H1 (cell line): ENCODE data around the gene MBD1. TPM values are rescaled to one million over a fixed set of nuclear protein-coding genes. Genes with fewer than 3 reads are reported as not detected.

Source experiments
- BACH1 ChIP-seq: IDR thresholded peaks from 2 replicates; pipeline ENCODE4 v1.6.1; 2012; ENCODE audit warnings: low read length, improper control_type of control experiment
- CHD7 ChIP-seq: fragments of 300-600 bp; sonication (generic); IDR thresholded peaks from 2 replicates; pipeline ENCODE4 v1.7.1; 2012; ENCODE audit warnings: low read length, moderate library complexity, mild to moderate bottlenecking, inconsistent platforms; ENCODE audit not compliant: insufficient replicate concordance
- CTBP2 ChIP-seq: IDR thresholded peaks from 2 replicates; pipeline ENCODE4 v1.7.0; 2011; ENCODE audit warnings: borderline replicate concordance, mild to moderate bottlenecking, moderate library complexity, mixed read lengths, low read length; ENCODE audit not compliant: insufficient read depth, insufficient read length
- KDM1A ChIP-seq: fragments of 200-600, 300-600 bp; sonication (generic); IDR thresholded peaks from 2 replicates; pipeline ENCODE4 v1.7.1; 2016; ENCODE audit warnings: mild to moderate bottlenecking, low read length, borderline replicate concordance
- NANOG ChIP-seq: IDR thresholded peaks from 2 replicates; pipeline ENCODE4 v1.6.1; 2011; ENCODE audit warnings: low read length, low read depth, mild to moderate bottlenecking, inconsistent platforms; ENCODE audit not compliant: insufficient read depth, poor library complexity, severe bottlenecking
- RFX5 ChIP-seq: IDR thresholded peaks from 2 replicates; pipeline ENCODE4 v1.6.1; 2011; ENCODE audit warnings: low read depth, low read length, improper control_type of control experiment, borderline replicate concordance
- SAP30 ChIP-seq: fragments of 300-600 bp; sonication (generic); IDR thresholded peaks from 2 replicates; pipeline ENCODE4 v1.7.1; 2012; ENCODE audit warnings: low read length, moderate library complexity, mild to moderate bottlenecking, inconsistent platforms; ENCODE audit not compliant: insufficient read depth, insufficient replicate concordance
- SP4 ChIP-seq: IDR thresholded peaks from 2 replicates; pipeline ENCODE4 v1.6.1; 2012; ENCODE audit warnings: low read length, inconsistent platforms
- SRF ChIP-seq: IDR thresholded peaks from 2 replicates; pipeline ENCODE4 v1.6.1; 2011; ENCODE audit warnings: mild to moderate bottlenecking, low read depth, low read length, moderate library complexity
- TAF1 ChIP-seq: IDR thresholded peaks from 2 replicates; pipeline ENCODE4 v1.6.1; 2011; ENCODE audit warnings: mild to moderate bottlenecking, low read depth, low read length
- polyA plus RNA-seq, 7 experiments: library from polyadenylated mRNA; depleted of rRNA in 3 of 7; stranded (reverse) in 5 of 7; unstranded in 2 of 7; fragments of >200 nt in 5 of 7; fragments of 200-250 nt in 2 of 7; gene quantifications; 1 replicate in 5 of 7; 2 replicates in 1 of 7; 4 replicates in 1 of 7; pipeline versions ENCODE4 v1.2.1 to v1.2.3, GENCODE V29; 2011 to 2013; ENCODE audit warnings: missing spikeins in 2 of 7, mixed read lengths in 2 of 7
- total RNA-seq: library from RNA; stranded (reverse); fragmentation: NEBNext Ultra II Directional; extraction: Animal tissue kit (Norgen Biotek cat#: 25700); gene quantifications from 2 replicates; pipeline ENCODE4 v1.2.1, GENCODE V29; 2021

The MBD1 gene
- total and polyA plus RNA-seq, 2 of the 8 experiments (the other 6 are each of a cell fraction or from before 2014, with no cell fraction given): 32.2 to 41.6 TPM

- TF ChIP-seq CHD7: no peak
- TF ChIP-seq KDM1A: no peak
- TF ChIP-seq NANOG: no peak
- no peak for TF ChIP-seq BACH1
- no peak for TF ChIP-seq SAP30
- no peak for TF ChIP-seq SP4
- no peak for TF ChIP-seq CTBP2
- no peak for TF ChIP-seq TAF1
- no peak for TF ChIP-seq SRF
- no peak for TF ChIP-seq RFX5
These were observed 31.8 kb upstream of the MBD1 start (continued) for GRCh38 chr18:50313031-50313607.
